ENCODE results near the gene GABBR2. TPM values are rescaled to one million over a fixed set of nuclear protein-coding genes. Genes with fewer than 3 reads are reported as not detected.
"Not testable (repeated sequence)": the region's sequence is repeated elsewhere in the genome, so short reads cannot be mapped to it uniquely, and the experiment has no call there.

Gene GABBR2
- polyA plus RNA-seq, 3 donors = 3.6 to 6.0 (median 3.8) TPM

- no peak for DNase-seq (ENCODE audit: low read depth in 3 of 3, low spot score in 2 of 3)
These were observed 188.3 kb downstream of the GABBR2 start for GRCh38 chr9:98520221-98520960.

GRCh38 chr9:98519641-98520040 lies 189.1 kb downstream of the GABBR2 start:
- no peak for DNase-seq (ENCODE audit: low read depth in 3 of 3, low spot score in 2 of 3)

GRCh38 chr9:98518556-98518955 lies 190.2 kb downstream of the GABBR2 start:
- no peak for DNase-seq (ENCODE audit: low read depth in 3 of 3, low spot score in 2 of 3)

- no peak for DNase-seq (ENCODE audit: low read depth in 3 of 3, low spot score in 2 of 3)
These were observed 191.0 kb downstream of the GABBR2 start for GRCh38 chr9:98517761-98518160.

- no peak for DNase-seq (ENCODE audit: low read depth in 3 of 3, low spot score in 2 of 3)
These were observed 191.7 kb downstream of the GABBR2 start for GRCh38 chr9:98516897-98517503.

- DNase-seq (ENCODE audit: low read depth in 3 of 3, low spot score in 2 of 3) = no peak
These were observed 192.4 kb downstream of the GABBR2 start for GRCh38 chr9:98516205-98516896.

GRCh38 chr9:98515506-98516204 lies 193.1 kb downstream of the GABBR2 start:
- no peak for DNase-seq (ENCODE audit: low read depth in 3 of 3, low spot score in 2 of 3)

GRCh38 chr9:98514841-98515240 lies 193.9 kb downstream of the GABBR2 start:
- no peak for DNase-seq (ENCODE audit: low read depth in 3 of 3, low spot score in 2 of 3)

- DNase-seq (ENCODE audit: low read depth in 3 of 3, low spot score in 2 of 3) = not testable (repeated sequence)
These were observed 200.4 kb downstream of the GABBR2 start for GRCh38 chr9:98508217-98508919.

- no peak for DNase-seq (ENCODE audit: low read depth in 3 of 3, low spot score in 2 of 3)
These were observed 202.2 kb downstream of the GABBR2 start for GRCh38 chr9:98506422-98507054.

GRCh38 chr9:98504298-98505282 lies 204.1 kb downstream of the GABBR2 start:
- no peak for DNase-seq (ENCODE audit: low read depth in 3 of 3, low spot score in 2 of 3)

- no peak for DNase-seq (ENCODE audit: low read depth in 3 of 3, low spot score in 2 of 3)
These were observed 204.9 kb downstream of the GABBR2 start for GRCh38 chr9:98503867-98504266.

GRCh38 chr9:98502976-98503325 lies 205.8 kb downstream of the GABBR2 start:
- DNase-seq (ENCODE audit: low read depth in 3 of 3, low spot score in 2 of 3) = no peak

GRCh38 chr9:98502311-98502975 lies 206.3 kb downstream of the GABBR2 start:
- no peak for DNase-seq (ENCODE audit: low read depth in 3 of 3, low spot score in 2 of 3)

- no peak for DNase-seq (ENCODE audit: low read depth in 3 of 3, low spot score in 2 of 3)
These were observed 206.9 kb downstream of the GABBR2 start for GRCh38 chr9:98501819-98502218.

- DNase-seq (ENCODE audit: low read depth in 3 of 3, low spot score in 2 of 3) = not testable (repeated sequence)
These were observed 207.5 kb downstream of the GABBR2 start for GRCh38 chr9:98501259-98501658.

- DNase-seq (ENCODE audit: low read depth in 3 of 3, low spot score in 2 of 3) = no peak
These were observed 208.3 kb downstream of the GABBR2 start for GRCh38 chr9:98500337-98500919.

GRCh38 chr9:98495530-98495929 lies 213.2 kb downstream of the GABBR2 start:
- no peak for DNase-seq (ENCODE audit: low read depth in 3 of 3, low spot score in 2 of 3)
